Body of pancreas (tissue), 4 donors: ENCODE data around the gene NOL9.

Source experiments
- CTCF ChIP-seq, 7 experiments: fragments of 450-650 bp in 4 of 7; fragments of 200-600 bp in 3 of 7; sonication (generic) in 3 of 7; IDR thresholded peaks; one replicate each; pipeline ENCODE4 v1.5.1; 2016 to 2019; ENCODE audit warnings: antibody characterized with exemption in 7 of 7
- POLR2A ChIP-seq, 3 donors: fragments of 450-650 bp; IDR thresholded peaks; one replicate each; pipeline ENCODE4 v1.6.1; 2016; ENCODE audit warnings: antibody characterized with exemption in 3 of 3, mild to moderate bottlenecking in 2 of 3

GRCh38 chr1:6475381-6476133 lies 78.8 kb downstream of the NOL9 start:
- peak; percentile 67 to 94 (median 81) for TF ChIP-seq CTCF (IDR thresholded peaks at IDR 0.05)
- TF ChIP-seq POLR2A (IDR thresholded peaks at IDR 0.05), result no peak
